ENCODE results near the gene FOXL3. TPM values are rescaled to one million over a fixed set of nuclear protein-coding genes. Genes with fewer than 3 reads are reported as not detected.
A peak's percentile ranks its signal among the peaks of the same experiment; 100 is the strongest.

FOXL3 gene
- total RNA-seq, 4 donors from 2014 or later = not detected

GRCh38 chr7:285731-286130 is 4.2 kb upstream of the FOXL3 start:
- no peak overlapping the region for H3K27ac ChIP-seq (replicated peaks in 1 of 4)
- no peaks in the 10 kb centered on the region for H3K36me3 ChIP-seq
- no peak overlapping the region for H3K4me3 ChIP-seq
- H3K27me3 ChIP-seq = peaks cover 6 to 59% (median 27%) of the 10 kb centered on the region in 4 donors
- no peak for TF ChIP-seq EP300 (IDR thresholded peaks at IDR 0.05)
- no peak for TF ChIP-seq POLR2A (IDR thresholded peaks at IDR 0.05; ENCODE audit: low read depth)
- DNase-seq (ENCODE audit: extremely low spot score) = no peak
- no peaks in the 10 kb centered on the region for H3K9me3 ChIP-seq
- peaks cover 4 to 18% (median 17%) of the 10 kb centered on the region in 4 donors for H3K4me1 ChIP-seq
- WGBS = 90% methylated on average over 15 of the region's 16 CpGs
- intact Hi-C loops (cut with DNase I) = no loop called here

GRCh38 chr7:286266-286665 is 3.7 kb upstream of the FOXL3 start:
- WGBS = 82% methylated on average over 18 of the region's 18 CpGs
- no peak for TF ChIP-seq POLR2A (IDR thresholded peaks at IDR 0.05; ENCODE audit: low read depth)
- TF ChIP-seq EP300 (IDR thresholded peaks at IDR 0.05) = no peak
- TF ChIP-seq, protein P1, sequence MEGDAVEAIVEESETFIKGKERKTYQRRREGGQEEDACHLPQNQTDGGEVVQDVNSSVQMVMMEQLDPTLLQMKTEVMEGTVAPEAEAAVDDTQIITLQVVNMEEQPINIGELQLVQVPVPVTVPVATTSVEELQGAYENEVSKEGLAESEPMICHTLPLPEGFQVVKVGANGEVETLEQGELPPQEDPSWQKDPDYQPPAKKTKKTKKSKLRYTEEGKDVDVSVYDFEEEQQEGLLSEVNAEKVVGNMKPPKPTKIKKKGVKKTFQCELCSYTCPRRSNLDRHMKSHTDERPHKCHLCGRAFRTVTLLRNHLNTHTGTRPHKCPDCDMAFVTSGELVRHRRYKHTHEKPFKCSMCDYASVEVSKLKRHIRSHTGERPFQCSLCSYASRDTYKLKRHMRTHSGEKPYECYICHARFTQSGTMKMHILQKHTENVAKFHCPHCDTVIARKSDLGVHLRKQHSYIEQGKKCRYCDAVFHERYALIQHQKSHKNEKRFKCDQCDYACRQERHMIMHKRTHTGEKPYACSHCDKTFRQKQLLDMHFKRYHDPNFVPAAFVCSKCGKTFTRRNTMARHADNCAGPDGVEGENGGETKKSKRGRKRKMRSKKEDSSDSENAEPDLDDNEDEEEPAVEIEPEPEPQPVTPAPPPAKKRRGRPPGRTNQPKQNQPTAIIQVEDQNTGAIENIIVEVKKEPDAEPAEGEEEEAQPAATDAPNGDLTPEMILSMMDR (IDR thresholded peaks at IDR 0.05) = no peak
- no peak for TF ChIP-seq POLR2AphosphoS5 (IDR thresholded peaks at IDR 0.05)
- H3K4me1 ChIP-seq = peaks cover 4 to 21% (median 21%) of the 10 kb centered on the region in 4 donors
- peaks cover 6 to 64% (median 30%) of the 10 kb centered on the region in 4 donors for H3K27me3 ChIP-seq
- H3K9me3 ChIP-seq = no peaks in the 10 kb centered on the region
- no peak overlapping the region for H3K4me3 ChIP-seq
- no peaks in the 10 kb centered on the region for H3K36me3 ChIP-seq
- no peak overlapping the region for H3K27ac ChIP-seq (replicated peaks in 1 of 4)
- no peak for DNase-seq (ENCODE audit: extremely low spot score)
- intact Hi-C loops (cut with DNase I) = no loop called here

DNA sequence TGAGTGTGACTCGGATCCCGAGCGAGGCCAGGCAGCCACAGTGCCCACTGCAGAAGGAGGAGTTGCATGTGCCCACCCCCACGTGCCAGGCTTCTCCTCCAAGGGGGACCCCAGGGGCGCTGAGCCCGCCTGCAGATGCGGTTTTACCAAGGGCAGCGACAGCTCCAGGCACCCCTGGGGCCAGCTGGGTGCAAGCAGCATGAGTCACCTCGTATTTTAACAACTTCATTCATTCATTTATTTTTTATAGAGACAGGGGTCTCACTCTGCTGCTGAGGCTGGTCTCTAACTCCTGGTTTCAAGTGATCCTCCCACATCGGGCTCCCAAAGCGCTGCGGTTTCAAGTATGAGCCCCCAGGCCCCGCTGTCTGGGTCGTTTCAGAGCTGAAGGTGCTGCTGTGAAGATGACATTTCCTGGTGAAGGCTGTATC is 1.3 kb upstream of the FOXL3 start:
- intact Hi-C loops (cut with DNase I) = no loop called here
- Histone ChIP-seq H3K4me1 (peaks cover 4 to 24% (median 21%) of the 10 kb centered on the region in 4 donors), H3K27ac (replicated peaks in 1 of 4) (no peak overlapping the region), H3K4me3 (no peak overlapping the region), H3K36me3 (no peaks in the 10 kb centered on the region), H3K9me3 (no peaks in the 10 kb centered on the region), H3K27me3 (peaks cover 6 to 77% (median 40%) of the 10 kb centered on the region in 4 donors)
- WGBS = 63% methylated on average over 11 of the region's 14 CpGs
- DNase-seq (ENCODE audit: extremely low spot score) = no peak
- no peak for TF ChIP-seq POLR2A (IDR thresholded peaks at IDR 0.05; ENCODE audit: low read depth)
- TF ChIP-seq POLR2AphosphoS5 (IDR thresholded peaks at IDR 0.05) = no peak
- TF ChIP-seq EP300 (IDR thresholded peaks at IDR 0.05) = no peak
- TF ChIP-seq, protein P1 (IDR thresholded peaks at IDR 0.05) = no peak

DNA sequence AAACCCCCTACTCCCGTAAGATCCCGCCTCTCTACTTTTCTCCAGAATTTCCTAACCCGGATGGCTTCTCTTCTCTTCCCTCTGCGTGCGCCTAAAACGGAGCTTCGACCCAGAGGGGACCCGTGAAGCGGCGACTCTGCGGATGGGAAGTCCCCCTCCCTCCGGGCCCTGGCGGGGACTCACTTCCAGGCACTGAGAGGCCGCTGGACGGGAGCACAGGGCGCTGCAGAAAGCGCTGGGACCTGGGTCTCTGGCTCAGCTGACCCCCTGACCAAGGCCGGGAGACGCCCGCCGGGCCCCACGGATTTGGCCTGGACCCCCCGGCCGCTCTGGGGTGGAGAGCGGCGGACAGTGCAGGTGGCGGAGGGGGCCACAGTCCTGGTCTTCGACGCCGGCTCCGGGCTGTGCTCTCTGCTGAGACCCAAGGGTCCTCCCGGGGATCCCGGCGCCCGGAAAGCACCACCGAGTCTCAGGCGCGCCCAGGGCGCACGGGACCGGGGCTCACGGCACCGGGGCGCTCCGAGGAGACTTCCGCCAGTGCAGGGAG is 688 bp upstream of the FOXL3 start:
- 17% methylated on average over 12 of the region's 46 CpGs for WGBS
- Histone ChIP-seq H3K36me3 (no peaks in the 10 kb centered on the region), H3K27me3 (peaks cover 6 to 83% (median 43%) of the 10 kb centered on the region in 4 donors), H3K9me3 (no peaks in the 10 kb centered on the region), H3K27ac (replicated peaks in 1 of 4) (no peak overlapping the region), H3K4me1 (peaks cover 4 to 24% (median 21%) of the 10 kb centered on the region in 4 donors), H3K4me3 (peak overlapping the region in 1 of 4 donors; percentile 1)
- no peak for TF ChIP-seq POLR2A (IDR thresholded peaks at IDR 0.05; ENCODE audit: low read depth)
- no peak for TF ChIP-seq EP300 (IDR thresholded peaks at IDR 0.05)
- no peak for TF ChIP-seq POLR2AphosphoS5 (IDR thresholded peaks at IDR 0.05)
- TF ChIP-seq, protein P1 (IDR thresholded peaks at IDR 0.05) = no peak
- DNase-seq (ENCODE audit: extremely low spot score) = no peak
- intact Hi-C loops (cut with DNase I) = no loop called here

DNA sequence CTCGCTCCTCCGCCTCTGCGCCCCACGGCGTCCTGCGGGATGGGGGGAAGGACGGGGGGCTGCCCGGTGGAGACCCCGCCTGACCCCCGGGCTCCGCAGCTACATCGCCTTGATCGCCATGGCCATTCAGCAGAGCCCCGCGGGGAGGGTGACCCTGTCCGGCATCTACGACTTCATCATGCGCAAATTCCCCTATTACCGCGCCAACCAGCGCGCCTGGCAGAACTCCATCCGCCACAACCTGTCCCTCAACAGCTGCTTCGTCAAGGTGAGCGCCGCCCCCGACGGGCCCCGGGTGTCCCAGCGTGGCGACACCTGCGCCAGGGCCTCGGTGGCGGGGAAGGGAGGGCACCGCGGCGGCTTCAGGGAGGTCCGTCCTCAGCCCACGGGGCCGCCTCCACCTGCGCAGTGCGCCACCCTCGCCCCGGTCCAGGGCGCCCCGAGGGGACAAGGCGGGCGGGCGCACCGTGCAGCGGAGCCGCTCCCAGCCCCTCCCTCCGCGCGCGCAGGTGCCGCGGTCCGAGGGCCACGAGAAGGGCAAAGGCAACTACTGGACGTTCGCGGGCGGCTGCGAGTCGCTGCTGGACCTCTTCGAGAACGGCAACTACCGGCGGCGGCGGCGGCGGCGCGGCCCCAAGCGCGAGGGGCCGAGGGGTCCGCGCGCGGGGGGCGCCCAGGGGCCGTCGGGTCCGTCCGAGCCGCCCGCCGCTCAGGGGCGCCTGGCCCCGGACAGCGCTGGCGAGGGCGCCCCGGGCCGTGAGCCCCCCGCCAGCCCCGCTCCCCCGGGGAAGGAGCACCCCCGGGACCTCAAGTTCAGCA is 793 bp downstream of the FOXL3 start:
- Histone ChIP-seq H3K4me3 (no peak overlapping the region), H3K4me1 (peaks cover 4 to 24% (median 21%) of the 10 kb centered on the region in 4 donors), H3K27me3 (peaks cover 6 to 88% (median 42%) of the 10 kb centered on the region in 4 donors), H3K36me3 (no peaks in the 10 kb centered on the region), H3K9me3 (no peaks in the 10 kb centered on the region), H3K27ac (replicated peaks in 1 of 4) (no peak overlapping the region)
- DNase-seq (ENCODE audit: extremely low spot score) = no peak
- WGBS = no CpG with 5 or more reads among the region's 102 CpGs
- intact Hi-C loops (cut with DNase I) = no loop called here
- TF ChIP-seq, protein P1 (IDR thresholded peaks at IDR 0.05) = no peak
- TF ChIP-seq EP300 (IDR thresholded peaks at IDR 0.05) (no peak), POLR2A (IDR thresholded peaks at IDR 0.05; ENCODE audit: low read depth) (no peak), POLR2AphosphoS5 (IDR thresholded peaks at IDR 0.05) (no peak)
